ENCODE data around the gene GPC5.
"Not testable (repeated sequence)": the region's sequence is repeated elsewhere in the genome, so short reads cannot be mapped to it uniquely, and the experiment has no call there.

The GPC5 gene

DNA sequence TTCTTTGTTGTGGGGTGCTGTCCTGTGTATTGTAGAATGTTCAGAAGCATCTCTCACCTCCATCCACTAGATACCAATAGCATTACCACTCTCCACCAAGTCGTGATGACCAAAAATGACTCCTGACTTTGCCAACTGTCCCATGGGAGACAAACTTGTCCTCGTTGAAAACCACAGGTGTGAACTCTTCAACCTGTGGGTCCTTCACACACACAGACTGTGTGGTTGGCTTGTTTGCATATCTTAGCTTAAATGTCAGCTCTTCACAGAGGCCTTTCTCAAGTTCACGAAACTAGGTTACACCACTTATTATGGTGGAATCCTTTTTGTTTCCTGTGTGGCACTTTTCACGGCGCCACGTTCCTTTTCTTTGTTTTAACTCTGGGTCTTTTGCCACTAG is 6.8 kb downstream of the GPC5 start:
- H3K4me3 ChIP-seq (ENCODE audit: control insufficient read depth, low read depth, low read length) = no peak overlapping the region
- no peak for DNase-seq (ENCODE audit: low read depth)
- TF ChIP-seq, protein P1, sequence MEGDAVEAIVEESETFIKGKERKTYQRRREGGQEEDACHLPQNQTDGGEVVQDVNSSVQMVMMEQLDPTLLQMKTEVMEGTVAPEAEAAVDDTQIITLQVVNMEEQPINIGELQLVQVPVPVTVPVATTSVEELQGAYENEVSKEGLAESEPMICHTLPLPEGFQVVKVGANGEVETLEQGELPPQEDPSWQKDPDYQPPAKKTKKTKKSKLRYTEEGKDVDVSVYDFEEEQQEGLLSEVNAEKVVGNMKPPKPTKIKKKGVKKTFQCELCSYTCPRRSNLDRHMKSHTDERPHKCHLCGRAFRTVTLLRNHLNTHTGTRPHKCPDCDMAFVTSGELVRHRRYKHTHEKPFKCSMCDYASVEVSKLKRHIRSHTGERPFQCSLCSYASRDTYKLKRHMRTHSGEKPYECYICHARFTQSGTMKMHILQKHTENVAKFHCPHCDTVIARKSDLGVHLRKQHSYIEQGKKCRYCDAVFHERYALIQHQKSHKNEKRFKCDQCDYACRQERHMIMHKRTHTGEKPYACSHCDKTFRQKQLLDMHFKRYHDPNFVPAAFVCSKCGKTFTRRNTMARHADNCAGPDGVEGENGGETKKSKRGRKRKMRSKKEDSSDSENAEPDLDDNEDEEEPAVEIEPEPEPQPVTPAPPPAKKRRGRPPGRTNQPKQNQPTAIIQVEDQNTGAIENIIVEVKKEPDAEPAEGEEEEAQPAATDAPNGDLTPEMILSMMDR (conservative IDR thresholded peaks at IDR 0.05; ENCODE audit: control insufficient read depth, insufficient read depth, low read depth, low read length) = no peak

DNA sequence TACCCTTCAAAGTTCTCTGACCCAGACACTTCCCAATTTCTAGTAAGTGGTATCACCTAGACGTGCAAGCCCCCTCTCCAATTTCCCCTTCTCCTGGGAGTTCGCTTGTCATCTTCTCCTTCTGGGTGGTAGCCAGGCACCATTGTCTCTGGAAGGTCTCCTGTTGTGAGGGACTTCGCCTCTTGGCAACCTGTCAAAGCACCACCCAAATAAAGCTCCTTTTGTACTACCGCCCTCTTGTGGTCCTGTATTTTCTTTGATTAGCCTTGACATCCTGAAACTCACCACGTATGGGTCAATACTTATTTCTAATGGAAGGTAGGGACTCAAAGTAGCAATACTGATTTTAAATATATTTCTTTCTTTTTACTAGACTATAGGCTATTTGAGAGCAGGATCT is 8.2 kb downstream of the GPC5 start:
- TF ChIP-seq, protein P1 (conservative IDR thresholded peaks at IDR 0.05; ENCODE audit: control insufficient read depth, insufficient read depth, low read depth, low read length) = peak; percentile 63
- DNase-seq (ENCODE audit: low read depth) = peak; percentile 54
- no peak overlapping the region for H3K4me3 ChIP-seq (ENCODE audit: control insufficient read depth, low read depth, low read length)

- TF ChIP-seq, protein P1 (conservative IDR thresholded peaks at IDR 0.05; ENCODE audit: control insufficient read depth, insufficient read depth, low read depth, low read length) = no peak
- DNase-seq (ENCODE audit: low read depth) = no peak
- H3K4me3 ChIP-seq (ENCODE audit: control insufficient read depth, low read depth, low read length) = no peak overlapping the region
These were observed 10.6 kb downstream of the GPC5 start for GRCh38 chr13:91408971-91409370.

DNA sequence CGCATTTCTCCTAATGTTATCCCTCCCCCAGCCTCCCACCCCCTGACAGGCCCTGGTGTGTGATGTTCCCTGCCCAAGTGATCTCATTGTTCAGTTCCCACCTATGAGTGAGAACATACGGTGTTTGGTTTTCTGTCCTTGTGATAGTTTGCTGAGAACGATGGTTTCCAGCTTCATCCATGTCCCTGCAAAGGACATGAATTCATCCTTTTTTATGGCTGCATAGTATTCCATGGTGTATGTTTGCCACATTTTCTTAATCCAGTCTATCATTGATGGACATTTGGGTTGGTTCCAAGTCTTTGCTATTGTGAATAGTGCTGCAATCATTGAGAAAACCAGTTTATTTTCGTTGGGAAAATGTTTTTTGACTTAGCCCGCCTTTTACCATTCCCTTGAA is 18.2 kb downstream of the GPC5 start:
- not testable (repeated sequence) for H3K4me3 ChIP-seq (ENCODE audit: control insufficient read depth, low read depth, low read length); DNase-seq (ENCODE audit: low read depth)

DNA sequence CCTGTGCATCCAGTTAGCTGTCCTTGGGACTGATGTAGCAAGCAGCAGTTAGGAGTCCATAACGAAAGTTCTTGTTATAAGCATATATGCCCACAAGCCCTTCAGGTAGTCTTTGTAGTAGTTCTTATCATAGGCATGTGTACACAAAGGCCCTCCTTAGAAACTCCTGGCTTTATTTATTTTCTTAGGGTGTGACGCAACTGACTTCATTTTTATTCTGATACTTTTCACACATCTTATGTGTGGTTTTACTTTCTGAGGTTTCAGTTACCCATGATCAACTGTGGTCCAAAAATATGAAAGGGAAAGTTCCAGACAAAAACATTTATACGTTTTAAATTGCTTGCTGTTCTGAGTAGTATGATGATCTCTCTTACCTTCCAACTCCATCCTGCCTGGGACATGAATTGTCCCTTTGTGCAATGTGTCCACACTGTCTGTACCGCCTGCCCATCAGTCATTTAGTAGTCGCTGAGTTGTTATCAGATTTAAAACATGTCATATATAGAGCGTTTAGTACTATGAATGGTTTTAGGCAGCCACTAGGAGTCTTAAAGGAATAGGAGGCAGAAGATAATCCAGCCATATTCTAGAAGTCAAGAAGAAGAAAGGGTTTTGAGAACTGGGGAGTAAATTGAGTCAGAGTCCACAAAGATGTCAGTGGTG is 19.4 kb downstream of the GPC5 start:
- H3K4me3 ChIP-seq (ENCODE audit: control insufficient read depth, low read depth, low read length) = no peak overlapping the region
- TF ChIP-seq, protein P1 (conservative IDR thresholded peaks at IDR 0.05; ENCODE audit: control insufficient read depth, insufficient read depth, low read depth, low read length) = no peak
- DNase-seq (ENCODE audit: low read depth) = no peak

DNA sequence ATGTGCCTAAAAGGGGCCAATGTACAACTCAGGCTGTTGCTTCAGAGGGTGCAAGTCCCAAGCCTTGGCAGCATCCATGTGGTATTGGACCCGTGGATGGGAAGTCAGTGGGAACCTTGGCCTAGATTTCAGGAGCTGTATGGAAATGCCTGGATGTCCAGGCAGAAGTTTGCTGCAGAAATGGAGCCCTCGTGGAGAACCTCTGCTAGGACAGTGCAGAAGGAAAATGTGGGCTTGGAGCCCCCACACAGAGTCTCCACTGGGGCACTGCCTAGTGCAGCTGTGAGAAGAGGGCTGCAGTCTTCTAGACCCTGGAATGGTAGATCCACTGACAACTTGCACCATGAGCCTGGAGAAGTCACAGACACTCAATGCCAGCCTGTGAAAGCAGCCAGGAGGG is 28.5 kb downstream of the GPC5 start:
- TF ChIP-seq, protein P1 (conservative IDR thresholded peaks at IDR 0.05; ENCODE audit: control insufficient read depth, insufficient read depth, low read depth, low read length) = no peak
- H3K4me3 ChIP-seq (ENCODE audit: control insufficient read depth, low read depth, low read length) = no peak overlapping the region
- no peak for DNase-seq (ENCODE audit: low read depth)

GRCh38 chr13:91438674-91439073 is 40.3 kb downstream of the GPC5 start:
- not testable (repeated sequence) for DNase-seq (ENCODE audit: low read depth); H3K4me3 ChIP-seq (ENCODE audit: control insufficient read depth, low read depth, low read length)

- no peak for DNase-seq (ENCODE audit: low read depth)
- TF ChIP-seq, protein P1 (conservative IDR thresholded peaks at IDR 0.05; ENCODE audit: control insufficient read depth, insufficient read depth, low read depth, low read length) = no peak
- H3K4me3 ChIP-seq (ENCODE audit: control insufficient read depth, low read depth, low read length) = no peak overlapping the region
These were observed 52.5 kb downstream of the GPC5 start for GRCh38 chr13:91450913-91451312.
